Measurements from ENCODE around the gene CACNA1B. TPM values are rescaled to one million over a fixed set of nuclear protein-coding genes. Genes with fewer than 3 reads are reported as not detected.

Gene CACNA1B
- total RNA-seq, 1 donor from 2014 or later = under 0.01 TPM

GRCh38 chr9:138043061-138043410 is 165.5 kb downstream of the CACNA1B start:
- no peak overlapping the region for H3K9ac ChIP-seq (ENCODE audit: low read depth in 1 of 3, low read length in 3 of 3)
- no peaks in the 10 kb centered on the region for H3K36me3 ChIP-seq (ENCODE audit: control insufficient read depth in 3 of 3, insufficient read depth in 3 of 3, low read length in 3 of 3)
- H3K4me1 ChIP-seq (ENCODE audit: control insufficient read depth in 3 of 3, insufficient read depth in 3 of 3, low read length in 3 of 3) = no peaks in the 10 kb centered on the region
- H3K27me3 ChIP-seq (ENCODE audit: control insufficient read depth in 3 of 3, insufficient read depth in 3 of 3, low read length in 3 of 3) = peaks cover 19 to 24% (median 22%) of the 10 kb centered on the region in 3 donors
- no peaks in the 10 kb centered on the region for H3K9me3 ChIP-seq (ENCODE audit: control insufficient read depth in 3 of 3, low read length in 3 of 3)
- no peak overlapping the region for H3K4me3 ChIP-seq (ENCODE audit: low read length in 3 of 3)
- H3K27ac ChIP-seq (ENCODE audit: low read depth, low read length) = no peak overlapping the region

- no peak overlapping the region for H3K4me3 ChIP-seq (ENCODE audit: low read length in 3 of 3)
- peaks cover 19 to 24% (median 22%) of the 10 kb centered on the region in 3 donors for H3K27me3 ChIP-seq (ENCODE audit: control insufficient read depth in 3 of 3, insufficient read depth in 3 of 3, low read length in 3 of 3)
- H3K27ac ChIP-seq (ENCODE audit: low read depth, low read length) = no peak overlapping the region
- no peaks in the 10 kb centered on the region for H3K9me3 ChIP-seq (ENCODE audit: control insufficient read depth in 3 of 3, low read length in 3 of 3)
- no peaks in the 10 kb centered on the region for H3K36me3 ChIP-seq (ENCODE audit: control insufficient read depth in 3 of 3, insufficient read depth in 3 of 3, low read length in 3 of 3)
- H3K9ac ChIP-seq (ENCODE audit: low read depth in 1 of 3, low read length in 3 of 3) = no peak overlapping the region
- H3K4me1 ChIP-seq (ENCODE audit: control insufficient read depth in 3 of 3, insufficient read depth in 3 of 3, low read length in 3 of 3) = no peaks in the 10 kb centered on the region
Measured at GRCh38 chr9:138043411-138044345, 166.1 kb downstream of the CACNA1B start.

- H3K36me3 ChIP-seq (ENCODE audit: control insufficient read depth in 3 of 3, insufficient read depth in 3 of 3, low read length in 3 of 3) = no peaks in the 10 kb centered on the region
- H3K27ac ChIP-seq (ENCODE audit: low read depth, low read length) = no peak overlapping the region
- no peak overlapping the region for H3K4me3 ChIP-seq (ENCODE audit: low read length in 3 of 3)
- H3K9ac ChIP-seq (ENCODE audit: low read depth in 1 of 3, low read length in 3 of 3) = no peak overlapping the region
- H3K9me3 ChIP-seq (ENCODE audit: control insufficient read depth in 3 of 3, low read length in 3 of 3) = no peaks in the 10 kb centered on the region
- H3K27me3 ChIP-seq (ENCODE audit: control insufficient read depth in 3 of 3, insufficient read depth in 3 of 3, low read length in 3 of 3) = peaks cover 25 to 31% (median 26%) of the 10 kb centered on the region in 3 donors
- no peaks in the 10 kb centered on the region for H3K4me1 ChIP-seq (ENCODE audit: control insufficient read depth in 3 of 3, insufficient read depth in 3 of 3, low read length in 3 of 3)
Measured at GRCh38 chr9:138044485-138045383, 167.2 kb downstream of the CACNA1B start.

- Histone ChIP-seq H3K27ac (ENCODE audit: low read depth, low read length) (no peak overlapping the region), H3K9me3 (ENCODE audit: control insufficient read depth in 3 of 3, low read length in 3 of 3) (no peaks in the 10 kb centered on the region), H3K4me1 (ENCODE audit: control insufficient read depth in 3 of 3, insufficient read depth in 3 of 3, low read length in 3 of 3) (no peaks in the 10 kb centered on the region), H3K4me3 (ENCODE audit: low read length in 3 of 3) (no peak overlapping the region), H3K27me3 (ENCODE audit: control insufficient read depth in 3 of 3, insufficient read depth in 3 of 3, low read length in 3 of 3) (peaks cover 25 to 39% (median 30%) of the 10 kb centered on the region in 3 donors), H3K36me3 (ENCODE audit: control insufficient read depth in 3 of 3, insufficient read depth in 3 of 3, low read length in 3 of 3) (no peaks in the 10 kb centered on the region), H3K9ac (ENCODE audit: low read depth in 1 of 3, low read length in 3 of 3) (no peak overlapping the region)
Measured at GRCh38 chr9:138045541-138046490, 168.2 kb downstream of the CACNA1B start.

- Histone ChIP-seq H3K9ac (ENCODE audit: low read depth in 1 of 3, low read length in 3 of 3) (no peak overlapping the region), H3K4me3 (ENCODE audit: low read length in 3 of 3) (no peak overlapping the region), H3K4me1 (ENCODE audit: control insufficient read depth in 3 of 3, insufficient read depth in 3 of 3, low read length in 3 of 3) (no peaks in the 10 kb centered on the region), H3K9me3 (ENCODE audit: control insufficient read depth in 3 of 3, low read length in 3 of 3) (no peaks in the 10 kb centered on the region), H3K36me3 (ENCODE audit: control insufficient read depth in 3 of 3, insufficient read depth in 3 of 3, low read length in 3 of 3) (no peaks in the 10 kb centered on the region), H3K27me3 (ENCODE audit: control insufficient read depth in 3 of 3, insufficient read depth in 3 of 3, low read length in 3 of 3) (peaks cover 25 to 43% (median 37%) of the 10 kb centered on the region in 3 donors), H3K27ac (ENCODE audit: low read depth, low read length) (no peak overlapping the region)
Measured at GRCh38 chr9:138046641-138047301, 169.2 kb downstream of the CACNA1B start.

- Histone ChIP-seq H3K4me1 (ENCODE audit: control insufficient read depth in 3 of 3, insufficient read depth in 3 of 3, low read length in 3 of 3) (no peaks in the 10 kb centered on the region), H3K4me3 (ENCODE audit: low read length in 3 of 3) (no peak overlapping the region), H3K9ac (ENCODE audit: low read depth in 1 of 3, low read length in 3 of 3) (no peak overlapping the region), H3K27ac (ENCODE audit: low read depth, low read length) (no peak overlapping the region), H3K36me3 (ENCODE audit: control insufficient read depth in 3 of 3, insufficient read depth in 3 of 3, low read length in 3 of 3) (no peaks in the 10 kb centered on the region), H3K9me3 (ENCODE audit: control insufficient read depth in 3 of 3, low read length in 3 of 3) (no peaks in the 10 kb centered on the region), H3K27me3 (ENCODE audit: control insufficient read depth in 3 of 3, insufficient read depth in 3 of 3, low read length in 3 of 3) (peaks cover 25 to 49% (median 43%) of the 10 kb centered on the region in 3 donors)
Measured at GRCh38 chr9:138047469-138048040, 170.0 kb downstream of the CACNA1B start.

GRCh38 chr9:138048184-138048583 is 170.6 kb downstream of the CACNA1B start:
- Histone ChIP-seq H3K9ac (ENCODE audit: low read depth in 1 of 3, low read length in 3 of 3) (no peak overlapping the region), H3K9me3 (ENCODE audit: control insufficient read depth in 3 of 3, low read length in 3 of 3) (no peaks in the 10 kb centered on the region), H3K4me1 (ENCODE audit: control insufficient read depth in 3 of 3, insufficient read depth in 3 of 3, low read length in 3 of 3) (no peaks in the 10 kb centered on the region), H3K27me3 (ENCODE audit: control insufficient read depth in 3 of 3, insufficient read depth in 3 of 3, low read length in 3 of 3) (peaks cover 25 to 49% (median 48%) of the 10 kb centered on the region in 3 donors), H3K4me3 (ENCODE audit: low read length in 3 of 3) (no peak overlapping the region), H3K27ac (ENCODE audit: low read depth, low read length) (no peak overlapping the region), H3K36me3 (ENCODE audit: control insufficient read depth in 3 of 3, insufficient read depth in 3 of 3, low read length in 3 of 3) (no peaks in the 10 kb centered on the region)

GRCh38 chr9:138049085-138049778 is 171.7 kb downstream of the CACNA1B start:
- no peak overlapping the region for H3K9ac ChIP-seq (ENCODE audit: low read depth in 1 of 3, low read length in 3 of 3)
- H3K27ac ChIP-seq (ENCODE audit: low read depth, low read length) = no peak overlapping the region
- no peak overlapping the region for H3K4me3 ChIP-seq (ENCODE audit: low read length in 3 of 3)
- H3K9me3 ChIP-seq (ENCODE audit: control insufficient read depth in 3 of 3, low read length in 3 of 3) = no peaks in the 10 kb centered on the region
- H3K36me3 ChIP-seq (ENCODE audit: control insufficient read depth in 3 of 3, insufficient read depth in 3 of 3, low read length in 3 of 3) = no peaks in the 10 kb centered on the region
- no peaks in the 10 kb centered on the region for H3K4me1 ChIP-seq (ENCODE audit: control insufficient read depth in 3 of 3, insufficient read depth in 3 of 3, low read length in 3 of 3)
- peaks cover 20 to 50% (median 43%) of the 10 kb centered on the region in 3 donors for H3K27me3 ChIP-seq (ENCODE audit: control insufficient read depth in 3 of 3, insufficient read depth in 3 of 3, low read length in 3 of 3)

Measured in skeletal muscle tissue (tissue), 4 donors.